ENCODE measurements around the gene RNF186. TPM values are rescaled to one million over a fixed set of nuclear protein-coding genes. Genes with fewer than 3 reads are reported as not detected.
"Not testable (repeated sequence)": the region's sequence is repeated elsewhere in the genome, so short reads cannot be mapped to it uniquely, and the experiment has no call there.

The RNF186 gene
- total RNA-seq, 4 donors from 2014 or later, result 0.24 TPM; not detected in 3

DNA sequence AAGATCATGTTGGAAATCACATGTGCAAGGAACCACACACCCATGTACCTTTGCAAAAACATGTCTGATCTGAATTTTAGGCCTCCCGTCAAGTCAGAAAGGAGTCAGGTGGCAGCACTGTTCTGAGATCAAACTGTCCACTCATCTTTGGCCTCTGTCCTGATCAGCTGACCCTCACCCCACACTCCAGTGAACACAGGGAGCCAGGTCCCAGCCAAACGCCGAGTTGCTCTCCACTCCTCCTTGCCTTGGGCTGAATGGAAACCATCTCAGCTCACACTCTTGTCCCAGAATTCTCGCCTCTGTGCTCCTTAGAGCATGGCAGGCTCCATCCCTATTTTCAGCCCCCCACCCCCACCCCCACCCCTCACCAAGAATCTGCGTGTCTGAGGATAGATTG, 4.6 kb upstream of the RNF186 start:
- TF ChIP-seq, protein P1, sequence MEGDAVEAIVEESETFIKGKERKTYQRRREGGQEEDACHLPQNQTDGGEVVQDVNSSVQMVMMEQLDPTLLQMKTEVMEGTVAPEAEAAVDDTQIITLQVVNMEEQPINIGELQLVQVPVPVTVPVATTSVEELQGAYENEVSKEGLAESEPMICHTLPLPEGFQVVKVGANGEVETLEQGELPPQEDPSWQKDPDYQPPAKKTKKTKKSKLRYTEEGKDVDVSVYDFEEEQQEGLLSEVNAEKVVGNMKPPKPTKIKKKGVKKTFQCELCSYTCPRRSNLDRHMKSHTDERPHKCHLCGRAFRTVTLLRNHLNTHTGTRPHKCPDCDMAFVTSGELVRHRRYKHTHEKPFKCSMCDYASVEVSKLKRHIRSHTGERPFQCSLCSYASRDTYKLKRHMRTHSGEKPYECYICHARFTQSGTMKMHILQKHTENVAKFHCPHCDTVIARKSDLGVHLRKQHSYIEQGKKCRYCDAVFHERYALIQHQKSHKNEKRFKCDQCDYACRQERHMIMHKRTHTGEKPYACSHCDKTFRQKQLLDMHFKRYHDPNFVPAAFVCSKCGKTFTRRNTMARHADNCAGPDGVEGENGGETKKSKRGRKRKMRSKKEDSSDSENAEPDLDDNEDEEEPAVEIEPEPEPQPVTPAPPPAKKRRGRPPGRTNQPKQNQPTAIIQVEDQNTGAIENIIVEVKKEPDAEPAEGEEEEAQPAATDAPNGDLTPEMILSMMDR (IDR thresholded peaks at IDR 0.05 in 4 of 5, conservative IDR thresholded peaks at IDR 0.05 in 1 of 5), result no peak
- no peak for TF ChIP-seq POLR2A (IDR thresholded peaks at IDR 0.05)
- ATAC-seq (no peak), DNase-seq (no peak)
- H3K36me3 ChIP-seq, result no peaks in the 10 kb centered on the region
- in situ Hi-C loops (cut with MboI; ENCODE audit: low sequenced_read_pairs in 4 of 4), result no loop called here
- H3K27ac ChIP-seq, result no peak overlapping the region
- H3K9me3 ChIP-seq, result no peaks in the 10 kb centered on the region
- peaks cover 3 to 12% of the 10 kb centered on the region in 2 donors for H3K4me1 ChIP-seq
- intact Hi-C loops (cut with DNase I; ENCODE audit: low total_unique reads), result no loop called here
- no peak overlapping the region for H3K4me3 ChIP-seq
- H3K27me3 ChIP-seq, result no peaks in the 10 kb centered on the region

GRCh38 chr1:19818324-19818723, 3.2 kb upstream of the RNF186 start:
- Histone ChIP-seq H3K27ac (no peak overlapping the region), H3K27me3 (peaks cover 0 to 8% (median 0%) of the 10 kb centered on the region in 3 donors), H3K36me3 (no peaks in the 10 kb centered on the region), H3K4me3 (no peak overlapping the region), H3K9me3 (no peaks in the 10 kb centered on the region), H3K4me1 (peaks cover 3 to 12% of the 10 kb centered on the region in 2 donors)
- ATAC-seq, result no peak
- TF ChIP-seq, protein P1 (IDR thresholded peaks at IDR 0.05 in 4 of 5, conservative IDR thresholded peaks at IDR 0.05 in 1 of 5), result no peak
- no peak for TF ChIP-seq POLR2A (IDR thresholded peaks at IDR 0.05)
- intact Hi-C loops (cut with DNase I; ENCODE audit: low total_unique reads) (no loop called here), in situ Hi-C loops (cut with MboI; ENCODE audit: low sequenced_read_pairs in 4 of 4) (no loop called here)
- no peak for DNase-seq

- DNase-seq, result no peak
- ATAC-seq, result no peak
These were observed 2.1 kb upstream of the RNF186 start for GRCh38 chr1:19817160-19817559.

DNA sequence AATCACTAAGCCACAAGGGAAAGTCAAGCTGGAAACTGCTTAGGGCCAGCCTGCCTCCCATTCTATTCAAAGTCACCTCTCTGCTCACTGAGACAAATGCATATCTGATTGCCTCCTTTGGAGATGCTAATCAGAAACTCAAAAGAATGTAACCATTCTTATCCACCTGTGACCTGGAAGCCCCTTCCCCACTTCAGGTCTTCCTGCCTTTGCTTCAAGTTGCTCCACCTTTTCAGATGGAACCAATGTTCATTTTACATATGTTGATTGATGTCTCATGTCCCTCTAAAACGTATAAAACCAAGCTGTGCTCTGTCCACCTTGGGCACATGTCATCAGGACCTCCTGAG, 1.6 kb upstream of the RNF186 start:
- not testable (repeated sequence) for ATAC-seq

More at GRCh38 chr1:19817160-19817559, 2.1 kb upstream of the RNF186 start:
- in situ Hi-C loops (cut with MboI; ENCODE audit: low sequenced_read_pairs in 4 of 4) (no loop called here), intact Hi-C loops (cut with DNase I; ENCODE audit: low total_unique reads) (no loop called here)
- no peaks in the 10 kb centered on the region for H3K9me3 ChIP-seq
- no peaks in the 10 kb centered on the region for H3K36me3 ChIP-seq
- H3K27ac ChIP-seq, result no peak overlapping the region
- peaks cover 0 to 12% (median 0%) of the 10 kb centered on the region in 3 donors for H3K27me3 ChIP-seq
- no peak overlapping the region for H3K4me3 ChIP-seq
- no peak for TF ChIP-seq POLR2A (IDR thresholded peaks at IDR 0.05)
- TF ChIP-seq, protein P1 (IDR thresholded peaks at IDR 0.05 in 4 of 5, conservative IDR thresholded peaks at IDR 0.05 in 1 of 5), result no peak
- peaks cover 3 to 12% of the 10 kb centered on the region in 2 donors for H3K4me1 ChIP-seq

DNA sequence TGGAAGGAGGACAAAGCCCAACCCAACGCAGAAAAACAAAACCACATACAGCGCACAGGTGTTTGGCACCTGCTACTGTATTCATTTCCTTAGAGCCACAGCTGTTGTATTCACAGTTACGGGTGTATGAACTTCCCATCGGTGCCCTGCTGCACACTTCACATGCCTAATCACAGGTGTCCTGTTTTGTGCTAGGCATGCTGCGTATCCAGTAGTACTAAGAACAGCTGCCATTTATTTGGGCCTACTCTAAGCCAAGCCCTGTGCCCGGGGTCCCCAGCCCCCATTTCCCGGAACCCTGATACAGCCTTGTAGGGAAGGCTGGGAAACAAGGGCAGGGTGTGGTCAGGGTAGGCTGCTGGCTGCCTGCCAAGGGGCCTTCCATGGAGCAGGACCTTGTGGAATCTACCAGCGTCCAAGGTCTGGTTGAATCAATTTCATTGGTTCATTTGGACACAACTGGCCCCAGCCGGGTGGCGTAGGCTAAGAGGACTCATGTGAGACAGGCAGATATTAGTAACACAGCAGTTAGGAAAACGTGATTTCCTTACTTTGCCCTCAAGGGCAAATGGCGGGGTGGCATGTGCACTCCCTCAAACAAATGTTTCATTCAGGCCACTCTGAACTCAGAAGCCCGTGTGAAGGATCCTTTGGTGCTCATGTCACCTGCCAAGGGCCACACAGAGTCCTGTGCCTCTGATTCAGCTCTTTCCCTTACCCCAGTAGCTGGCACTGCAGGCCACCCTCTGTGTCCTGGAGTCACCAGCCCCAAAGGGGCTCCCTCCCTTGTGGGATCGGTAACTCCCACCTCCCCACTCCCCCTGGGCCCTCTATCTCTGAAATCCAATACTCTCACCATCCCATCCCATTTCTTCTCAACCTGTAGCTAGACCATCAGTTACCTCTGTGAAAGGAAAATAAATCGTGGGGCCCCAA, 986 bp upstream of the RNF186 start:
- H3K4me1 ChIP-seq, result peaks cover 3 to 12% of the 10 kb centered on the region in 2 donors
- TF ChIP-seq, protein P1 (IDR thresholded peaks at IDR 0.05 in 4 of 5, conservative IDR thresholded peaks at IDR 0.05 in 1 of 5), result no peak
- no peak for TF ChIP-seq POLR2A (IDR thresholded peaks at IDR 0.05)
- DNase-seq (no peak), ATAC-seq (no peak)
- no peaks in the 10 kb centered on the region for H3K36me3 ChIP-seq
- no peaks in the 10 kb centered on the region for H3K9me3 ChIP-seq
- intact Hi-C loops (cut with DNase I; ENCODE audit: low total_unique reads), result no loop called here
- in situ Hi-C loops (cut with MboI; ENCODE audit: low sequenced_read_pairs in 4 of 4), result no loop called here
- H3K4me3 ChIP-seq, result no peak overlapping the region
- no peak overlapping the region for H3K27ac ChIP-seq
- H3K27me3 ChIP-seq, result peaks cover 0 to 12% (median 0%) of the 10 kb centered on the region in 3 donors

More for the DNA sequence above, 1.6 kb upstream of the RNF186 start:
- in situ Hi-C loops (cut with MboI; ENCODE audit: low sequenced_read_pairs in 4 of 4); H3K4me3 ChIP-seq; H3K36me3 ChIP-seq; intact Hi-C loops (cut with DNase I; ENCODE audit: low total_unique reads); H3K9me3 ChIP-seq; DNase-seq; H3K27ac ChIP-seq: not testable (repeated sequence)
- Histone ChIP-seq H3K27me3 (peaks cover 0 to 12% (median 0%) of the 10 kb centered on the region in 3 donors), H3K4me1 (peaks cover 3 to 12% of the 10 kb centered on the region in 2 donors)

All from gastrocnemius medialis (tissue), 4 donors.